ENCODE measurements around the gene KIF18A.

Gene KIF18A

DNA sequence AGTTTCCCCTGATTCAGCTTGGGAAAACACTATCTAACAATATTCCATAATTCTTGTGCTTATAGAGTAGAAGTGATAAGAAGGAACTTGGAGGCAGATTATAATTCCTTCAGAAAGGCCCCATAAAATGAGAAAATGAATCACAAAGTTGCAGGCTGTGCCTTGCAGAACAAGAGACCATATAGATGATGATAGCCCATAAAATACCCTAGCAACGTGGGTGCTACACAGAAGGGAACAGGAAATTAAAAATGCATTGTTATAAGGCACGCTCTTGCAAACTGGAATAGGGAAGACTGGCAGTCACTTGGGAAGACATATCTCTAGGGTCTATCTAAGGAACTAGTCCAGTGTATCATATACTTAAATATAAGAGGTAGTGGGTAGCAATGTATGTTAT lies 67.6 kb downstream of the KIF18A start:
- no peak for DNase-seq

DNA sequence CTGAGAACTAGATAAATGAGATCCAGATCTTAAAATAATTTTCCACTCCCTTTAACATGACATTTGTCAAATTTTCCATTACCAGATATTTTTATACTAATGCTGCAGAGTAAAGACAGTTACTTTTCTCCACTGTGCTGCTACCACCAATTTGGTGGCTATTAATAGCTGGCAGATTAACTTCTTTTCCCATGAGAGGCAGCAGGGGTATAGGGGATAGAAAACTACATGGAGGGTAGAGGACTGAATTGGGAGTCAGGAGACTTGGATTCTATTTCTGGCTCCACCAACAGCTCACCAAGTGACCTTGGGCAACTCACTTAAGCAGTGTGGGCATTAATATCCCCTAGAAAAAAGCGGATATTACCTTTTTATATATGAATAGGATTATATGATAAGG lies 69.2 kb downstream of the KIF18A start:
- DNase-seq = no peak

DNA sequence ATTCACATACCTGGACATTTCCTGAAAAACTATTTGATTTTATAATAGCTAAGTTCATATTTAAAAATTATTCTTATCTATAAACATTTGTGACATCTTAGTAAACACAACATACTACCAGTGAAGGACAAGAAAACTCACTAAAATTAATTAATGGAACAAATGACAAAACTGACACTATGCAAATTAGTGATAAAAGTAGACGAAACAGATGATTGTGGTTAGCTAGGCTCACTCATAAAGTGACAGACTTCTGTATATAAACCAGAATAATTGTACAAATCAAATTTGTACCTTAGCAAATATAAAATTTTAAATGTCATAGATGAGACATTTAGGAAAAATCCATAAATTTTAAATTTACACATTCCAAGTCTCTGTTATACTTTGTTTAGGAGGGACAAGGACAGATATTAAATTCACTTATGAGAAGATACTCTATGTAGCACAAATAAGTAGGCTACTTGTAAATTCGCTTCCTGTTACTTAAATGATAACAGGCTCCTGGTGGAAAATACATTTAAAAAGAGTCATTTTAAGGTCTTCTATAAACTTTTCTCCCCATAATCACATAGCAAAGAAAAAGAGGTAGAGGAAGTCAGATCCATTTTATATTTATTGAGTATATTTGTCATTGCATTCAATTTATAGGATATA lies 81.2 kb downstream of the KIF18A start:
- no peak for DNase-seq

DNA sequence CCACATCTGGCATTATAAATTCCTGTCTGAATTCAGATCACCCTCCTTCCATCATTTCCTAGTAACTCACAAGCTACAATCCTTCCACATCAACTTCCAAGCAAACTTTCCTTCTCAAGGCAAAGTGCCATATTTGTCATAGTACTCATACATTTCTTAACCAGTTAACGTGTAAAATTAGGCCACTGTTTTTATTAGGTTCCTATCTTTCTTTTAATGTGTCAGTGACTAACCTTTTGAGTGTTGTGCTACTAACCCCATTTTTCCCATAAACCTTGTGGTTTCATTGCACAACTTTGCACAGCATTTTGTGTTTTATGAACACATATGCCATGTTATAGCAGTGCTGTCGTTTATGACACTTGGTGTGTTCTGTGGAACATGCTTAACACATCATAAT lies 90.1 kb downstream of the KIF18A start:
- DNase-seq = no peak

DNA sequence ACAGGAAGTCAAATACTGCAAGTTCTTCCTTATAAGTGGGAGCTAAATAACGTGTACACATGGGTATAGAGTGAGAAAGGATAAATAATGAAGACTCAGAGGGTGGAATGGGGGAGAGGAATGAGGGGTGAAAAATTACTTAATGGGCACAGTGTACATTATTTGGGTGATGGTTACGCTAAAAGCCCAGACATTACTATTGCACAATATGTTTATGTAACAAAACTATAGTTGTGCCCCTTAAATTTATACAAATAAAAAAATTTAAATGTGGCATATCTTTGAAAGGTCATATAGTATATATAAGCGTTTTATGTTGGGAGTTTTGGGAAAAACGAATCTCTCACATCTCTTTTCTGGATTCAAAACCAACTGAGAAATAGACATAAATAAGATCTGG lies 96.1 kb downstream of the KIF18A start:
- no peak for DNase-seq

DNA sequence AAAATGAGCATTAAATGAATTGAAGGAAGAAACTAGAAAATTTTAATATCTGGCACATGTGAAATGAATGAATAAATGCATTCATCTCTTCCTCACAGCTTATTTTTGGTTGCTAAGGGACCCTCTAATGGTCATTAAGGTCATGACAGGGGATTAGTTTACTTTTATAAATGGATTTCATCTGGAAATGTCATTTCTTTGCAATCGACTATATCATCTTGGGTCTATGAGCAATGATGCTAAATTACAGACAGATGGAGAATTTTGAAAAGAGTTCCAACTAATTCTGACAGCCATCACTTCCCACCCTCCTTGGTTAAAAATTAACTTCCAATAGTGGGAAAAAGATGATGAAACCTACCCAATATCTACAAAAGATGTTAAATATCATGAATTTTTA lies 98.0 kb downstream of the KIF18A start:
- no peak for DNase-seq

DNA sequence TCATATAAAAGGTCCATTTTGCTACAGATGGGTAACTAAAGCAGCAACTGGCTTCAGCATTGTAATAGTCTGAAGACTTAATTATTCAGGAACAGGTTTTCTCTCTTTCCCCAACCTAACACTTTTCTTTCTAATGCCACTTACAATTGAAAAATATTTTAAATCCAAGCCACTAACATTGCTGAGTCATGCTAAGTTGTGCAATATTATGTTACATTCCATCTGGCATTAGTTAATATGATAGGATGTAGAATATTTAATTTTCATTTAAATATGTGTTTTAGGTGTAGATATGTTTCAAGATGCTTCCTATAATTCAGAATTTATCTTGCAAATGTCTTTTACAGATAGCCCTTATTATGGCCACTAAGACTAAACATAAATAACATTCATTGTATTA lies 98.6 kb downstream of the KIF18A start:
- no peak for DNase-seq

DNA sequence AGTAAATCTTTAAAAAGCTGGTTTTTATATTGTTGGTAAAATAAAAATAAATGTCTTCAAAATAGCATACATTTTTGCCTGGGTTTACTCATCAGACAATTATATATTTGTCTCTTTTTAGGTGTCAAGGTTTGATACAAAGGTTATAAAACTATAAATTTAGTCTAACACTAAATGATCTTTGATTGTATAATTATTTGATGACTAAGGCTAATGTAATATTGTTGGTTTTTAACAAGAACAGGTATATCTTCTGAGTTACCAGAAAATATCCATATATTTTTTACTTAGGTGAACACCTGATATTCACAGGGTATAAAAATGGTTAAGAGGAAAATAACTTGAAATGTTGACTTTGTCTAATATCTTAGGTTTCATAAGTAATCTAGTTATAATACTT lies 104.3 kb downstream of the KIF18A start:
- no peak for DNase-seq

DNA sequence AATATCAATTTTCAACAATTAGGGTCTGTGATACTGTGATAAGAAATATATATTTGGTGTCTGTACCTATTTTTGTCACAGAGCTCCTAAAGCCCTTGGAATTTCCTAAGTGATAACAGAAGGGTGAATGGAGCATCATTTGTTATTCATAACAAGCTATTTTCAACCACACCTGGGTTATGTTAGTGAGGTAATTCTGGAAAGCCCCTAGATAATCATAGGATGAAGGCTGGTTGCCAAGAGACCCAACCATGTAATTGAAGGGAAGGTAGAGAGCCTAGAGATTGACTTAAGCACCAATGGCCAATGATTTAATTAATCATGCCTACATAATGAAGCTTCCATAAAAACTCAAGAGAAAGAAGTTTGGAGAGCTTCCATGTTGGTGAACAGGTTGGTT lies 109.4 kb downstream of the KIF18A start:
- DNase-seq = no peak

DNA sequence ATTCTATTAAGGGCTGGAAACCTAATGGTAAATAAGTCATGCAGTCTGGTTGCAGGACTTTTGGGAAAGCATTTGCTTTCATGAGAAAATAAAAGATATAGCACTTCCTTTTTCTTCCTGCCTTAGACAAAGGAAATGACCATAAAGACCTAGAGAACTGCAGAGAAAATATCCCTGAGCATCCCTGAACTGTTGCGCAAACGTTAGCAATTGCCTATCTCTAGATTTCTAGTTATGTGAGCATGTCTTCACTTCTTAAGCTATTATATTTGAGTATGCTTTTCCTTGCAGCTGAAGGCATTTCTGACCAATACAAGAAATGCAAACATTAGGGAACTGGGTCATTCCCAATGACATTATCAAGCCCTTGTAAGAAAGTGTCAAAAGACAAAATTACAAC lies 110.6 kb downstream of the KIF18A start:
- DNase-seq = no peak

DNA sequence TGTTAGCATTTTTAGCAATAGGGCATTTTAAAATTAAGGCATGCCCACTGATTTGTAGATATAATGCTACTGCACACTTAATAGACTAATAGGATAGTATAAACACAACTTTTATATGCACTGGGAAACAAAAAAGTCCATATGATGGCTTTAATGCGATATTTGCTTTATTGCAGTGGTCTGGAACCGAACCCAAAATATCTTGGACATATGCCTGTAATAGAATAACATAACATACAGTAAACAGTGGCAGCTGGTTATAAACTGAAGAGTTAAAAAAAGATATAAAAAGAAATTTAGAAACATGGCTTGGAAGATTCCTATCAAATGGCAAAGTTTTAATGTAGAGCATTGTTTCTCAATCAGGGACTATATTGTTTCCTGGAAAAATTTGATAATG lies 111.9 kb downstream of the KIF18A start:
- no peak for DNase-seq

DNA sequence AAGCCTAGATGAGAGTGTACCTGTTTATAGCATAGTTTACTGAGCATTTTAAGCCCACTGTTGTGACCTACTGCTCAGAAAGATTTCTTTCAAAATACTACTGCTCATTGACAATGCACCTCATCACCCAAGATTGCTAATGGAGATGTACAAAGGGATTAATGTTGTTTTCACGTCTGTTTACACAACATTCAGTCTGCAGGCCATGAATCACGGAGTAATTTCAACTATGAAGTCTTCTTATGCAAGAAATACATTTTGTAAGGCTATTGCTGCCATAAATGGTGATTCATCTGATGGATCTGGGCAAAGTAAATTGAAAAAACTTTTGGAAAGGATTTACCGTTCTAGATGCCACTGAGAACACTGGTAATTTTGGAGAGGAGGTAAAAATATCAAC lies 112.9 kb downstream of the KIF18A start:
- DNase-seq = no peak

DNA sequence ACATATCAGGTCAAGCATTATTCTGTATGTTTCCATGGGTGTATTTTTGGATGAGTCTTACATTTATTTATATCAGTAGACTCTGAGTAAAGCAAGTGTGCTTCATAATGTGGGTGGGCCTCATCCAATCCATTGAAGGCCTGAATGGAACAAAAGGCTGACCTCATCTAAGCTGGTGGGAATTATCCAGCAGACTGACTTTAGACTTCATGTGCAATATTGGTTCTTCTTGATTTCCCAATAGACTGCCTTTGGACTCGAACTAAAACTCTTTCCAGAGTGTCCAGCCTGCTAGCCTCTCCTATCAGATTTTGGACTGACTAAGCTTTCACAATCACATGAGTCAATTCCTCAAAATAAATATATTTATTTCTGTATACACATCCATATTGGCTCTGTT lies 116.2 kb downstream of the KIF18A start:
- no peak for DNase-seq

DNA sequence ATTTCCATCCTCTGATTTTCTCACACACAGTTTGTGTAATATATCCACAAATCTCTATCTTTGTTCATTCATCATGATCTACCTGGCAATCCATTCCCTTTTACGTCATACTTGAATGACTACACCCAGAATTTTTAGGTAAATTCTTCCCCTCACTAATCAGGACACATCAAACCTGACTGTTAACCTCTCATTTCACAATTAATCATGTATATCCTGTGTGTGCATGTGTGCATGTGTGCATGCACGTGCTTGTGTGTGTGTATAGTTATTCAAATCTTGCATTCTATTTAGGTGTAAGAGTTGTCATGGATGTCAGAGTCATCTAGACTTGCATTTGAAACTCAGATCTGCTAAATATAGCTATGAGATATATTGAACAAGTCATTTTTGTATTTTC lies 130.4 kb downstream of the KIF18A start:
- DNase-seq = no peak

DNA sequence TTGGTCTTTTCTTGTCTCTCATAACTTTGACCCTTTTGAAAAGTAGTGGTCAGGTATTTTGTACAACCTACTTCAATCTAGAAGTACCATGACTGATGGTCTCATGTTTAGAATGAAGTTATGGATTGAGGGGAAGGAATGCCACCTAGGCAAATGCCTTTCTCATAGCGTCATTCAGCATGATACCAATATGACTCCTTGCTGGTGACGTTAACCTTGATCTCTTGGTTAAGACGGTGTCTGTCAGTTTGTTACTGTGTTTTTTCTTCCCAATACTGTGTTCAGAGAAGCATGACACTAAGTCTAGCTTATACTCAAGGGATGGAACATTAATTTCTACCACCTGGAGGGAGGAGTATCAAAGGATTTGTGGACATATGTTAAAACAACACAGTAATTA lies 130.9 kb downstream of the KIF18A start:
- DNase-seq = no peak

DNA sequence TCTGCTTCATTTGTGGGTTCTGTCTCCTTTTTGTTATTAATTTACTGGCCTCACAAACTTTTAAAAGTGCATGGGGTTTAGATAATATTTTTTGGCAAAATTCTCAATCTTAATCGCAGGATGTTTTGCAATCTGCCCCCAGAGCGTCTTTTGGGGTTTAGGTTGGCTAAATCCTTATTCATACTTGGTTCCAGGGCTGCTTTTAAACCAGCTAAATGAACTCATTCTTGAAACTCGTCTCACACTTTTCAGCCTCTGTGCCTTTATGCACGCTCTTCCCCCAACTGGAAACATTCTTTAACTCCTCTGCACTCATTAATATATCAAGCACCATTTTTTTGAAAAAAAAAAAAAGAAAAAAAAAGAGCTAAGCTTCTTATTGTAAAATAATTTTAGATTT lies 131.7 kb downstream of the KIF18A start:
- DNase-seq = no peak

DNA sequence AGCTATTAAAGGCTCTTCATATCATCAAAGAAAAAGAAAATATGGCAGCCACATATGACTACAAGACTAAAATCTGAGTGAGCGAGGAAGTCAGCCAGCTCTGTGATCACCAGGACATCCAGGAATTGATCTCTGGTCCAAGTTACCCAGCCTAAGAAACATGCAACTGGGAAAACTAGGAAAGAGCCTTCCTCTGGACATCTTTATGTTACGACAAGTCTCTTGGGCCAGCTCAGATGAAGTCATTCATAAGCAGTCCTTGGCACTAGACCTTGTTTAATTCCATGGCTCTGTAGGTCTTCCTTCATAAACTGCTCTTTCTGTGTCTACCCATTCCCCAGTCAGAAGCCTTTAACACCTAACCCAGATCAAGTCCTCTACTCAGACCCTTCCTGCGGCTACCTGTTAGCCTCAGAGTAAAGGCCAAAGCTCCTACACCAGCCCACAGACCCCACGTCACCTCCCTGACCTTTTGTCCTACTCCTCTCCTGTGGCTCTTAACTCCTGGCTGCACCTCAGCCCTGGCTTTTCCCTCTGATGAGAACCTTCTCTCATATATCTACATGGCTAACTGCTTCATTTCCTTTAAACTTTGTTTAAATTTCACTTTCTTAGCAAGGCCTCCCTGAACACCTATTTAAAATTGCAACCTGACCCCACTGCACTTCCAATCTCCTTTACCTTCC lies 134.0 kb downstream of the KIF18A start:
- no peak for DNase-seq

DNA sequence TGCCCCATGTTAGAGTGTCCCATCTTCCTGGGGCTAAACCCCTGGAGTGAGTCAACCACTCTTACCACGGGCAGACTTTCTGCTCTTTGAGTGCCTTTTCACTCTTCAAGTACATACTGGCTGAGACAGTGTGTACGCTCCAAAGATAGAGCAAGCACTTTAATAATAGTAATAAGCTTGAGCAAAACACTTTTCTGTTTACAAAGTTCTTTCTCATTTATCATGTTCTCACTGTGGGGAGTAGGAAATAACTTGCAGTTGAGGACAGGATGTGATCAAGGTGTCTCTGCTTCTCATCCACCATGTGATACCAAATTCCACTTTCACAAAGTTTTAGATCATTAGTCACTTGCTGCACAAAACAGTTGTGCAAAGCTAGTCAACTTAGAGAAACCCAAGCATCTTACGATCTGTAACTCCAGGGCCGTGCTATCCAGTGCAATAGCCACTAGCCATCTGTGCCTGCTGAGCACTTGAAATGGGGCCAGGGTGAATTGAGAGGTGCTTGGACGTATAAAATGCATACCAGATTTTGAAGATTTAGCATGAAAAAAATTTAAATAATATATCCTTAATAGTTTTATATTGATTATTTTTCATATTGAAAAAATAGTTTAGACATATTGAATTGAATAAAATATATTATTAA lies 135.3 kb downstream of the KIF18A start:
- DNase-seq = no peak

DNA sequence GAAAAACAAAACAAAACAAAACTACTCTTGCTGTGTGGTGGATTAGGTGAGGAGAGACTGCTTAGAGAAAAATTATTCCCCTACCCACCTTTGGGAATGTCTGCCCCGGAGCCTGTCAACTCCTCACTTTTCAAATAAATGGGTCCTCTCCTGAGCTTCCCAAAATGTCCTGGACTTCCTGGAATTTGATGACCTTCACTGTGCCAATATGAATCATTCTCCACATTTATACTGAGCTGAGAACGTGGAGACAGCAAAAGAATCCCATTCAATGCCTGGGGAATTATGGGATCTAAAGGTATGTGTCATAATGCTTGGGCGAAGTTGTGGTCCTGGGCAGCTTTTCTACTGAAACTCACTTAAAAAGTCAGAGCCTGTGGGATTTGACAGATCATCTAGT lies 136.8 kb downstream of the KIF18A start:
- DNase-seq = no peak

Measured in CD4-positive, alpha-beta T cell treated with Interleukin-12 subunit alpha and Interleukin-12 subunit beta, for 1 hour (primary cell).